HFF-Myc (cell line): Measurements from ENCODE around the gene AGMO.

Experiments used
- DNase-seq: peaks from one replicate; pipeline ENCODE4 v3.0.0-alpha.2; 2011; ENCODE audit warnings: low read depth; ENCODE audit errors: extremely low read depth
- H3K4me3 ChIP-seq: replicated peaks from 2 replicates; pipeline ENCODE4 v1.5.1; 2011; ENCODE audit warnings: low read depth, mild to moderate bottlenecking, control low read depth, low read length
- CTCF ChIP-seq: IDR thresholded peaks from 2 replicates; pipeline ENCODE4 v1.5.1; 2012; ENCODE audit warnings: mild to moderate bottlenecking, low read depth, low read length, control low read depth; ENCODE audit errors: missing control alignments

AGMO gene

GRCh38 chr7:15174485-15174884, 387.3 kb downstream of the AGMO start:
- no peak for TF ChIP-seq CTCF
- no peak for DNase-seq
- no peak overlapping the region for H3K4me3 ChIP-seq

- DNase-seq = no peak
- TF ChIP-seq CTCF = peak; percentile 15
- no peak overlapping the region for H3K4me3 ChIP-seq
Measured at GRCh38 chr7:15168489-15168888, 393.3 kb downstream of the AGMO start.

DNA sequence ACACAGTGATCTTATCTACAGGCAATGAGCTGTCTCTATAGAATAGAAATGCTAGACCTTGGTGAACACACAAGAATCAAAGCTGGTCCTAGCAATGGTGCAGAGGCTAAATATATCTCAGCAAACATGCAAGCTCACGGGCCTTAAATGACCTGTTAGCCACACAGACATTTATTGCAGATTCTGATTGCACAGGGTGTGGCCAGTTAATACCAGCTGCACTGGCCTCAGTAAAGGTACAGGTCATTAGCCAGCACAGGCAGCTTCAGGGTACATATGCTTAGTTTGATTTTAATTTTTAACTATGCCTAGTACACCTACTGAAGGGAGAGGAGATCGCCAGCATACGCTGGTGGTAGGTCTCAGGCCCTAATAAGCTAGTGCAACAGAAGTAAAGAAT, 393.9 kb downstream of the AGMO start:
- no peak overlapping the region for H3K4me3 ChIP-seq
- TF ChIP-seq CTCF = no peak
- DNase-seq = no peak

- TF ChIP-seq CTCF = no peak
- no peak overlapping the region for H3K4me3 ChIP-seq
- DNase-seq = no peak
Measured at GRCh38 chr7:15166620-15167019, 395.2 kb downstream of the AGMO start.

- no peak overlapping the region for H3K4me3 ChIP-seq
- DNase-seq = no peak
- no peak for TF ChIP-seq CTCF
Measured at GRCh38 chr7:15159261-15159660, 402.6 kb downstream of the AGMO start.

DNA sequence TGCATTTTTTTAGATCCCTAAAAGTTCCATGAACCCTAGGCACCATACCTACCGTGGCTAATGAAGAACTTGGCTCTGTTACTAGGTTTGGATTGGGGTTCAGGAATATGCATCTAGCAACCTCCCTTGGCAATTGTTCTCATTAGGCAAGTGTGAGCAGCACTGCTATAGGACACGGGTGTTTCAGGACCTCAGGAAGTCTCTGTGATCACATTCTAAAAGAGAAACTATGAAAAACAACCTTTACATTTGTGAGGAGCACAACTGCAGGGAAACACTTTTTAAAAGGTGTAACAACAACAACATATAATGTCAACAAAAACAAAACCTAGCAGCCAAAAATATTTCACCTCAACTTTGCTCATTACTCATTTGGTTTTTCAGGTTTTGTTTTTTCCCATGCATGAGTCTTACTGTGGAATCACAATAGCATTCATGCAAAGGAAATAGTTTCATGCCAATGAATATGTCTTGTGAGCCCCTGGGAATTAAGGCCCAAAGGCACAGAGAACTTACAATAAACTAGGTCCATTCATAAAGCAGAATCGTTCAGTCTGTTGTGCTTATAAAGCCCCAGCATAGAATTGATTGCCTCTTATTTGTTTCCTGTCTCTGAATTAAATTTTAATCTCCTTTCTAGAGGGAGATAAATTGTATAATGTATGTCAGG, 403.5 kb downstream of the AGMO start:
- DNase-seq = no peak
- H3K4me3 ChIP-seq = no peak overlapping the region
- no peak for TF ChIP-seq CTCF
